HG03108 (cell line): Measurements from ENCODE around the gene NUMB.

ENCODE experiments used
- ATAC-seq: cut with Tn5 transposase; IDR thresholded peaks from one replicate; pipeline ENCODE4 v1.9.1; 2021; ENCODE audit warnings: moderate library complexity; ENCODE audit not compliant: unreplicated experiment

NUMB gene

GRCh38 chr14:73293782-73294781, 164.3 kb downstream of the NUMB start:
- ATAC-seq = no peak

GRCh38 chr14:73290279-73290678, 168.1 kb downstream of the NUMB start:
- peak; percentile 67 for ATAC-seq

GRCh38 chr14:73289729-73290128, 168.6 kb downstream of the NUMB start:
- ATAC-seq = no peak

- ATAC-seq = no peak
Observed at GRCh38 chr14:73289308-73289707, 169.0 kb downstream of the NUMB start.

DNA sequence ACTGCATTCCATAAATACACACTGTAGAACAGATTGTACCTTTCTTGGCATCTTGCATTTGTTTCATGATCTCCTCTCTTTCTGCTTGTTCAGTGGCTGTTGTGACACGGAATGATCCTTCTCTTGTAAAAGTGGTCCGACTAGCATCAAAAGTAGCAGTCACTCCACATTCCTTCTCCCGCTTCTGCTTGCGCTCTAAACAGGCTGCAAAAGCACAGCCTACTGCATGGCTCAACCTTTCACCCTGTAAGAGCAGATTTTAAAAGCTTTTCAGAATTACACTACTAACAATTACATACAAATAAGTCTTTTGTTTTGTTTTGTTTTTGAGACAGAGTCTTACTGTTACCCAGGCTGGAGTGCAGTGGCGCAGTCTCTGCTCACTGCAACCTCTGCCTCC, 171.3 kb downstream of the NUMB start:
- ATAC-seq = no peak

DNA sequence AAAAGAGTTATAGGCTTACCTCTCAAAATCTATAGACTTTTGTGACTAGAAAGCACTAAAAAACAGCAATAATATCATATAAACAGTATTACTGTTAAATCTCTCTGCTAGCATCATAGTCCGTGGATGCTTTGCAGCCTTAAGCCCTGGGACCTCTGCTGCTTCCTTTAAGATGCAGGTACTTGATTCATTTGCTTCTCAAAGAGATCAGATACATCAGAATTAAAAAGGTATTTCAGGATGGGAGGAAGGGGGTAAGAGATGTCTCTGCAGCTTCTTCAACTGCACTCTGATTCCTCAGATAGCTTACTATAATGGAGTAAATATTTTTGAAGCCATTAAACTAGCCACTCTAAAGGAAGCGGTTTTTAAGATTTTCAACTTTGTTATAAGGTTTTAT, 171.7 kb downstream of the NUMB start:
- ATAC-seq = no peak

GRCh38 chr14:73285979-73286378, 172.4 kb downstream of the NUMB start:
- ATAC-seq = no peak

DNA sequence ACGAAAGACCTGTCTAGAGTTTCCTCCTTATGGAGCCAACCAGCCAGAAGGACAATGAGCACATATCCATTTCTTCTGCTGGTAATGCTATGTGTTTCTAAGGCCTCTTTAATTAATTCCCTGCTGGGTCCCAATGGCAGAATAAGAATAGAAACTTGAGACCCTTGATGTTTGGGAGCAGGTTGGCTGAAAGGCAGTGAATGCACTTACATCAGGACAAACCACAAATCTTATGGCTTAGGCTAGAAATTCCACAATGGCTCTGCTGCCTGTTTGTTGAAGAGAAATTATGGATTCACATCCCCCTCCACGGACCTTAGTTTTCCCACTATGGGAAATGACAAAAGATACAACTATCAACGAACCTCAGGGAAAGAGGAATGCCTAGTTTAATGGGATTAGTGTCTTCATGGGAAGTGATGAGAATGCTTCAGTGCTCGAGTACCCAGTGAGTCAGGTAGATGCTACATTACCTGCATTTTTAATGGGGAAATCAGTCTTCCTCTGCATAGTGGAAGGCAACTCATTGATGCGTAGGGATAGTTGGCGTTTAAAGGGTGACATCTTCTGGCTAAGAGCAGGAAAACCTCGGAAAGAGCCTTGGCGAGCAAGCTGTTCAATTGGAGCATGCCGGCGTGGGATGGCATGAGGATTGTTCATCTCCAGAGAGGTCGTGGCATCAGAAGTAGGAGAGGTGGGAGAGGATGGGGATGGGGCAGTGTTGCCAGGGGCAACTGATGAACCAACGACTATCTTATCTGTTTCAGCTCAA, 174.6 kb downstream of the NUMB start:
- ATAC-seq = no peak

DNA sequence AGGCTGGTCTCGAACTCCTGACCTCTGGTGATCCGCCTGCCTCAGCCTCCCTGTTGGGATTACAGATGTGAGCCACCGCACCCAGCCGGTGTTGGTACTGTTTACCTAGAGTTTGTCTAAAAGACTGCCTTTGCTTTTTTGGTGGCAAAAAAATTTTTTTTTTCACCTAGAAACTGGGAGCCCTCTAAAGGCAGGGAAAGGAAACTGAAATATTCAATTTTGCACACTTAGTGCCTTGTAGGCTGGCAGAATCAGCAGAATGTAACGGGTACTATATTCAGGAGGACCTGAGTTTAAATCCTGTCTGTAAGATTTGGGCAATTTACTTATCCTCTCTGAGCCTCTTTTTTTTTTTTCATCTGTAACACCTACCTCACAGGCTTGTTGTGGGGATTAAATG, 177.4 kb downstream of the NUMB start:
- ATAC-seq = no peak

DNA sequence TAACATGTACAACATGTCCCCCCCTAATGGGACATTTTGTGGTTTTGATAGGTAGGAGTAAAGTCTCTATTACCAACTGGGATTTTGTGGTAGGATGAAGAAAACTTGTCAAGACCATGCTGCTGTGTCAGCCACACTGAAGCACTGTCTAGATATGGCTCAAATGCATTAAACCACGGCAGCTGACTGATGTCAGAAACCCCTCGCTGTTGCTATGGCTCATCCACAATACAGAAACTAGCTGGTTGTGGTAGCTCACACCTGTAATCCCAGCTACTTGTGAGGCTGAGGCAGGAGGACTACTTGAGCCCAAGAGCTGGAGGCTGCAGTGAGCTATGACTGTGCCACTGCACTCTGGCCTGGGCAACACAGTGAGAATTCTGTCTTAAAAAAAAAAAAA, 181.0 kb downstream of the NUMB start:
- ATAC-seq = no peak

DNA sequence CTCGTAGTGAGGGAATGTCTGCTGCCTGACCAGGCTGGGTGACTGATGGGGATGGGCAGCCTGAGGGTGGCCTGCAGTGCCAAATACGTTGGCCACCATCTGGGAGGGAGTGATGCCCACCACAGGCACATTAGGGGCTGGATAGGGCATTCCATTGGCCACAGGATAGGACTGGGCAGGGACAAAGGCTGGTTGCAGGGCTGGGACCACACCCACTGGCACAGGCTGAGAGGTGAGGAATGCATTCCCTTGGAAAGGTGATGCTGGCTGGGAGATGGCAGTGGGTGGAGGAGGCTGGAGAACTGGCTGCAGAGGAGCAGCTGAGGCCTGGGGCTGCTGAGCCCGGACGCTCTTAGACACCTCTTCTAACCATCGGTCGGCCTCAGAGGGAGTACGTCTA, 181.5 kb downstream of the NUMB start:
- ATAC-seq = no peak

- ATAC-seq = no peak
Observed at GRCh38 chr14:73273799-73274198, 184.5 kb downstream of the NUMB start.

GRCh38 chr14:73272393-73272792, 186.0 kb downstream of the NUMB start:
- no peak for ATAC-seq

GRCh38 chr14:73269729-73270531, 188.4 kb downstream of the NUMB start:
- peak; percentile 70 for ATAC-seq

DNA sequence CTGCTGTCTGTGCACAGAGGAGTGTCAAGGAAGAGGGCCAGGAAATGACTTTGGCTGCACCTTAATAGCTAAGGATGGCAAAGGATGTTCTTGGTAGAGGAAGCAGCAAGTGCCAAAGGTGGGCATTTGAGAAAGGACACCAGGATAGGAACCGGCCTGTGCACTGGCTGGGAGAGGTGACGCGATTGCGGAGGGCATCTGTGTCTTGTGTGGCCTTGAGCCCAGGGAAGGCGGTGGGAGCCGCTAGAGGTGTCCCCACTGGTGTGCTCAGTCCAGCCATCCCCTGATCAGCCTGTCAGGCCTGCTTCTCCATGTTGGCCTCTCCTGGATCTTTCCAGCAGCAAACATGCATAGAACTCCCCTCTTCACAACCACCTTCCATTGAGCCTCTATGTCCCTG, 190.9 kb downstream of the NUMB start:
- ATAC-seq = no peak

DNA sequence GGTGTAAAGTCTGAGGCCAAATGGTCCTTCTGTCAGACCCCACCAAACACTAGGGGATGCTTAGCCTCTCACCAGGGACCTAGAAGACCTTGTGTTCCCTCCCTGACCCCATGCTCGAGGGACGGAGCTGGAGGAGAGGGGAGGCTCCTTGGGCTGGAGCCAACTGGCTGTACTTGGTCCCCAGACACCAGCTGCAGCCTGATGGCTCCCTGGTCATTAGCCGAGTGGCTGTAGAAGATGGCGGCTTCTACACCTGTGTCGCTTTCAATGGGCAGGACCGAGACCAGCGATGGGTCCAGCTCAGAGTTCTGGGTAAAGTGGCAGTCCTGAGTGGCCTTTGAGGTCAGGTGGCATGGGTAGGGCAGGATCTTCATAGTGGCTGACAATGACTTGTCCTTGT, 192.0 kb downstream of the NUMB start:
- ATAC-seq = no peak

DNA sequence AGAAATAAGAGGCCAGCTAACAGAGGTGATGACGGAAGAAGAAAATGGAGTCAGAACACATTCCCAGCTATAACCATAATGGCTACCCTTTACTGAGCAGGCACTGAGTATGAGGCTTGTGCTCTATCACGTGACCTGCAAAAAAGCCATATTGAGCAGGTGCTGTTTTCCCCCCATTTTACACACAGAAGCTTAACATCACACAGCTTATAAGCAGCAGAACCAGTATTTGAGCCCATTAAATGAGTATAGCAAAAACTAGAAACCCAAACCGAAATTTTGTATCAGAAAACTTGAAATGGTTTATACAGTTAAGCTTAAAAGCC, 192.7 kb downstream of the NUMB start:
- no peak for ATAC-seq

- no peak for ATAC-seq
Observed at GRCh38 chr14:73264885-73265720, 193.2 kb downstream of the NUMB start.

DNA sequence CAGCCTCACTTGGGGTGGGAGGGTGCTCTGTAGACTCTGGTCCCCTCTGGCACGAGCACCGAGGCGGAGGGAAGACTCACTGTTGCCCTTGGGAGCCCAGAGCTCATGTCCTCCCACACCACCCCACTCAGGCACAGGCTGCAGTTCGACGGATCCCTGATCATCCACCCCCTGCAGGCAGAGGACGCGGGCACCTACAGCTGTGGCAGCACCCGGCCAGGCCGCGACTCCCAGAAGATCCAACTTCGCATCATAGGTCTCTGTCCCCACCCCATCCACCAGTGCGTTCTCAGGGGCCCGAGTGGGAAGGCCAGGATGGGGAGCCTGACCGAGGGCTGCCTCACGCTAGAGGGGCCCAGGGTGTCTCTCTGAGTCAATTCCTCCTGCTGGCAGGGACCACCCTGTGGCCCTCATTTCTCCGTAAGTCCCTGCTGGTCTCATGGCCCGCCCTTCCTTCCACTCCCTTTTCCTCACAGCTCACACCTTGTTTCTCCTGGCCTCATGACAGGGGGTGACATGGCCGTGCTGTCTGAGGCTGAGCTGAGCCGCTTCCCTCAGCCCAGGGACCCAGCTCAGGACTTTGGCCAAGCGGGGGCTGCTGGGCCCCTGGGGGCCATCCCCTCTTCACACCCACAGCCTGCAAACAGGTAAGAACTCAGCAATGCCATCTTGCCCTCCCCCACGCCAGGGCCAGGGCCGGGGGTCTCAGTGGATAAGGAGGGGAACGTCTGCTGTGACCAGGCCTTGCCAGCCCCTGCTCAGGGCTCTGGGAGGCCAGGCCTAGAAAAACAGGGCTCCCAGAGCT, 194.1 kb downstream of the NUMB start:
- ATAC-seq = no peak

DNA sequence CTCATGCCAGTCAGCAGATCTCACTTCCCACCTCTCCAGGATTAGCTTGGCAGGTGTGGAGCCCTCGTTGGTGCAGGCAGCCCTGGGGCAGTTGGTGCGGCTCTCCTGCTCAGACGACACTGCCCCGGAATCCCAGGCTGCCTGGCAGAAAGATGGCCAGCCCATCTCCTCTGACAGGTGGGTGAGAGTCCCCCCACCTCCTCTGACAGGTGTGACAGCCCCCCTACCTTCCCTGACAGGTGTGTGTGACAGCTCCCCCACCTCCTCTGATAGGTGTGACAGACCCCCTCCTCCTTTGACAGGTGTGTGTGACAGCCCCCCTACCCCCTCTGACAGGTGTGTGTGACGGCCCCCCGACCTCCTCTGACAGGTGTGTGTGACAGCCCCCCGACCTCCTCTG, 194.7 kb downstream of the NUMB start:
- no peak for ATAC-seq
